GM13977 (cell line): ENCODE data around the gene KCTD20.

ENCODE experiments used
- DNase-seq: peaks from one replicate; pipeline ENCODE4 v3.0.0; 2012; ENCODE audit warnings: low spot score
- in situ Hi-C: fragments of 300-500 bp; cut with MboI; formaldehyde crosslinking; loops from one replicate; pipeline ENCODE4 v1.12.0; 2022; ENCODE audit warnings: low sequenced_read_pairs, low pct_unique_long_range_greater_than_20kb, mixed read lengths, inconsistent platforms; ENCODE audit not compliant: unreplicated experiment
- TF ChIP-seq, protein P1 (sequence below): IDR thresholded peaks from 2 replicates; pipeline ENCODE4 v1.5.1; 2012; ENCODE audit warnings: mild to moderate bottlenecking, control low read depth; ENCODE audit not compliant: insufficient read depth; ENCODE audit errors: extremely low read depth, missing control alignments

Gene KCTD20

DNA sequence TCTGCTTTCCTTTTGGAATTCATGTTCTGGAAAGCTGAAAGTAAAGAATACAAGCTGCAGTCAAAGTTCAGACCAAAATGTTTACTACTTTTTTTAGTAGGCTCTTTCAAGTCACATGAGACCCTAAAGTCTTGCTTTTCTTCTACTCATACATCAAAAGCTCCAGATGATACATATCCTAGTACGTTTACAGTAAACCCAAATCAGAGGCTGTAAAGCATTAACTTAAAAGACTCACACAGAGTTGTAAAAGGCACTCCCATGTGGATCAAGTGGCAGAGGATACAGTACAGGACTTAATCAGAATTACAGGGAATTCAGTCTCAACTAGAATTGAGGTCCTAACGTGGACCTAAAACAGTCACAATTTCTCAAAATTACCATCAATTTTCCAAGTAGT is 63.8 kb downstream of the KCTD20 start:
- TF ChIP-seq, protein P1, sequence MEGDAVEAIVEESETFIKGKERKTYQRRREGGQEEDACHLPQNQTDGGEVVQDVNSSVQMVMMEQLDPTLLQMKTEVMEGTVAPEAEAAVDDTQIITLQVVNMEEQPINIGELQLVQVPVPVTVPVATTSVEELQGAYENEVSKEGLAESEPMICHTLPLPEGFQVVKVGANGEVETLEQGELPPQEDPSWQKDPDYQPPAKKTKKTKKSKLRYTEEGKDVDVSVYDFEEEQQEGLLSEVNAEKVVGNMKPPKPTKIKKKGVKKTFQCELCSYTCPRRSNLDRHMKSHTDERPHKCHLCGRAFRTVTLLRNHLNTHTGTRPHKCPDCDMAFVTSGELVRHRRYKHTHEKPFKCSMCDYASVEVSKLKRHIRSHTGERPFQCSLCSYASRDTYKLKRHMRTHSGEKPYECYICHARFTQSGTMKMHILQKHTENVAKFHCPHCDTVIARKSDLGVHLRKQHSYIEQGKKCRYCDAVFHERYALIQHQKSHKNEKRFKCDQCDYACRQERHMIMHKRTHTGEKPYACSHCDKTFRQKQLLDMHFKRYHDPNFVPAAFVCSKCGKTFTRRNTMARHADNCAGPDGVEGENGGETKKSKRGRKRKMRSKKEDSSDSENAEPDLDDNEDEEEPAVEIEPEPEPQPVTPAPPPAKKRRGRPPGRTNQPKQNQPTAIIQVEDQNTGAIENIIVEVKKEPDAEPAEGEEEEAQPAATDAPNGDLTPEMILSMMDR = no peak

DNA sequence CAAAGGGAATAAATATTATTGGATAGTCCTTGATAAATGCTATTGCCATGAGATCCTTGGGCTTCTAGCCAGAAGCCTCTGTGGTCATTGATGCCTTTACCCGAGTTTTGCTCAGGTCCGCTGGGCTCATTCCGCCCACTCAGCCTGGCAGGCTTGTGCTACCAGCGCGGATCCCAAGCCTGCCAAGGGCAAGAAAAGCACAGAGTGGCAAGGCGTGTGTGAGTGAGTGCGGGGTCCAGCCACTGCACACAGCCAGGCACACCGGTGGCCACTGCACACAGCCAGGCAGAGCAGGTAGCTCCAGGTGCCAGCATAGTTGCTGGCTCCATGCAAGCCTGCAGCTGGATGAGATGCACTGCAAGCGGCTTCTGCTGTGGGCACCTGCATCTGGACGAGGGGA is 65.7 kb downstream of the KCTD20 start:
- DNase-seq = no peak
- TF ChIP-seq, protein P1 = no peak
- in situ Hi-C loops = no loop called here

More for the DNA sequence above, 63.8 kb downstream of the KCTD20 start:
- no peak for DNase-seq
- in situ Hi-C loops = no loop called here

DNA sequence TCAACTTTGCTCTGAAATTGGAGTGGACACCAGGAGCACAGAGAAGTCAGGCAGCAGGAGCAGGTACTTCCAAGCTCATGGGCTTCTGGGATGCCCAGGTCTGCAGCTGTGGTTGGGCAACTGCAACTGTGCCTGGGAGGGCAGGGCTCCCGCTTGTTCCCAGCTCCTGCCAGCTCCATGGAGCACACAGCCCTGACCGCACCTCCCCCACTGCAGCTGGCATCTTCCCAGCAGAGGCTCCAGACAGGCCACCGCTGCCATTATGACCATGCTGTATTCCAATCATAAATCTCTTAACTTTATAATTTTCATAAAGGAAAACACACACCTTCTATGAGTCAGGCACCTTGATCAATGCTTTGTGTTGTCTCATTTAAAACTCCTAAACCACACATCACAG is 67.6 kb downstream of the KCTD20 start:
- no peak for DNase-seq
- in situ Hi-C loops = no loop called here
- TF ChIP-seq, protein P1 = no peak

DNA sequence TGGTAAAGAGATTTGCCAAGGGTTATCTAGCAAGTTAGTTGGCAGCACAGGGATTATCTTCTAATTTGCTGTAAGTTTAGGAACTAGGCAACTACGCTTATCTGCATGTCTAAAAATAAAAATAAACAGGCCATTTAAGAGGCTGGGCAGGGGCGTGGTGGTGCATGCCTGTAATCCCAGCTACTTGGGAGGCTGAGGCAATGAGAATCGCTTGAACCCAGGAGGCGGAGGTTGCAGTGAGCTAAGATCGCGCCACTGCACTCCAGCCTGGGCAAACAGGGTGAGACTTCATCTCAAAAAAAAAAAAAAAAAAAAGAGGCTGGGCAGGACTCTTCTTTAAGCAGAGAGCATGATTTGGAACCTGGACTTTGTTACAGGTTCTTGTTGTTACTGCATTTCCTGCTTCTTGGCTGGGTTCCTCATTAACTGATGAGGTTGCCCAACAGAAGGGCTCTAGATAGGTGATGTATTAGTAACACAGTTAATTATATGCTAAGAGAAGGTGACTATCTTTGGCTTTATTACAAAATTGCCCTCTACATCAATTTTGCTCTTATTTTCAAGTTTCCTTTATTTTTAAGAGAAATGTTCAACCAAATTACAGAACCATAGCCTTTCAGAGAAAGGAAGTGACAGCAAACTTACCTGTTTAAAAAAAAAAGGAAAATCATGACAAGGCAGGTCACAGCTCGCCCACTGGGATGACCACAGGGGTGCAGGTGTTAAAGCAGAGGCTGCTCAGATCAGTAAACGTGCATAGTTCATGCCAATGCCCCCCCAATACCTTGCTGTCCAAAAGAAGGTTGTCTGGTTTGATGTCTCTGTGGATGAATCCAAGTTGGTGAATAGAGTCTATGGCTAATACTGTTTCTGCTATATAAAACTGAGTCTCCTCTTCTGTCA is 72.0 kb downstream of the KCTD20 start:
- in situ Hi-C loops = no loop called here
- no peak for DNase-seq
- TF ChIP-seq, protein P1 = no peak

DNA sequence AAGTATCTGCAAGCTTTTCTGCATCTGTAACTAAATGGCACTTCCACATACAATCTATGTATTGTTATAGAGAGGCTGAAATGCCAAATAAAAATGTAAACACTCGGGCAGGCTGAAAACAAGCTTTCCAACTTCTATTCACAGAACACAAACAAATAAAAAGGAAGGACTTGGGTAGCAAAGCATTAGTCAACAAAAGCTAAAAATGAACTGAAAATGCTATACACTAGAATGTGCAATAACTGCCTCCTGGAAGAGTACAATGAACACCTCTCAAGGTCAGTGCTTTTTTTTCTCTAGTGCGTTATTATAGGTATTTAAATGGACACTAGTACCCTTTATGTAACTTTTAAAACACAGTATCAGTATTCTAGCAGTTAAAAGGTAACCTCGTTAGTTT is 73.0 kb downstream of the KCTD20 start:
- TF ChIP-seq, protein P1 = no peak
- in situ Hi-C loops = no loop called here
- no peak for DNase-seq

DNA sequence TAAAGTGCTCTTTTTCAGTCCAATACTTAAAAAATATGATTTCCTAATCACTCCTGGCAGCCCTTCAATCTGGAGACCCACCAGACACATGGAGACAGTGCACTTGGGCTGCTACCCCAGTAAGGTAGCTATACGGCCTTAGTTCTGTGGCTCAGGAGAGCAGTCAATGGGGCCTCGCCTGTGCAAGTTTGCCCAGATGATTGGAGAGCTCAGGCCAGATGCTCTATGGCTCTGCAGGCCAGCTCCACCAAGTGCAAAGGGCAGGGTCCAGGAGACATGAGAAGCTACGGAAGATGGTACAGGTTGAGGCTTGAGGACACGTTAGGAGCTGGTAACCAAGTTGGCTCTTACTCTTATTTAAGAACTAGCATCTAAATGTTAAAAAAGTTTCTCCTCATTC is 73.8 kb downstream of the KCTD20 start:
- in situ Hi-C loops = no loop called here
- TF ChIP-seq, protein P1 = no peak
- DNase-seq = no peak

DNA sequence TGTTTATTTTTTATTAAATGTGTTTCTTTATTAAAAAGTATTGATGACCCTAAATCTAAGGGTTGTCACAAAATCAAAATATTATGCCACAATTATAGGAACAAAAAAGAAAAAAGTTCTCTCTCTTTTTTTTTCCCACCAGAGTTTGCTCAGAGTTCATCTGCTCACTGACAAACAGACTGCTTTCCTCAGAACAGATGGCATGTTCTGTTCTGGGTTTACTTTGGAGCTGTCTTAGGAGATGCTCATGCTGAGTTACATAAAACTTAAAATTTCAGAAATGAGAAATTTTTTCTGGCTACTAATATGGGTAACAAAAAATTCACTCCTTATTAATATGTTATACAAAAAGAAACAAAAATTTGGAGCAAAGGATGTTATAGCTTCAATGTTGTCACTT is 74.2 kb downstream of the KCTD20 start:
- DNase-seq = no peak
- in situ Hi-C loops = no loop called here
- TF ChIP-seq, protein P1 = no peak
